ENCODE data around the gene TRAPPC1.

- TF ChIP-seq CTCF (IDR thresholded peaks at IDR 0.05; ENCODE audit: borderline replicate concordance, extremely low read depth, low read length, poor library complexity, severe bottlenecking), result no peak
- TF ChIP-seq EZH2 (IDR thresholded peaks at IDR 0.05; ENCODE audit: borderline replicate concordance, low read depth, low read length, severe bottlenecking), result no peak
These were observed 49.7 kb downstream of the TRAPPC1 start for GRCh38 chr17:7882068-7882467.
